Esophagus muscularis mucosa (tissue), 4 donors: ENCODE results near the gene CD82. TPM values are rescaled to one million over a fixed set of nuclear protein-coding genes. Genes with fewer than 3 reads are reported as not detected.

Experiments
- DNase-seq: peaks from one replicate; pipeline ENCODE4 v3.0.0-alpha.2; 2017; ENCODE audit errors: extremely low spot score
- H3K27ac ChIP-seq, 4 donors: fragments of 200-600 bp; sonication (generic); replicated peaks in 1 of 4; 1 replicate in 3 of 4; 2 replicates in 1 of 4; pipeline ENCODE4 v1.5.1; 2016 to 2019; ENCODE audit warnings: mild to moderate bottlenecking in 1 of 4
- H3K27me3 ChIP-seq, 4 donors: fragments of 200-600 bp; sonication (generic); one replicate each; pipeline versions ENCODE4 v1.5.1 to v1.6.0; 2016 to 2019
- H3K36me3 ChIP-seq, 4 donors: fragments of 200-600 bp; sonication (generic); one replicate each; pipeline ENCODE4 v1.5.1; 2016 to 2019
- H3K4me1 ChIP-seq, 4 donors: fragments of 200-600 bp; sonication (generic); one replicate each; pipeline ENCODE4 v1.5.1; 2016 to 2019
- H3K4me3 ChIP-seq, 4 donors: fragments of 200-600 bp; sonication (generic); 1 replicate in 2 of 4; 2 replicates in 2 of 4; pipeline ENCODE4 v1.5.1; 2016 to 2019; ENCODE audit warnings: mild to moderate bottlenecking in 4 of 4, moderate library complexity in 1 of 4
- H3K9me3 ChIP-seq, 4 donors: fragments of 200-600 bp; sonication (generic); 1 replicate in 3 of 4; 2 replicates in 1 of 4; pipeline ENCODE4 v1.5.1; 2016 to 2019
- EP300 ChIP-seq: sonication (generic); formaldehyde crosslinking; IDR thresholded peaks from one replicate; pipeline ENCODE4 v1.6.1; 2017; ENCODE audit warnings: antibody characterized with exemption
- POLR2A ChIP-seq: fragments of 450-650 bp; IDR thresholded peaks from one replicate; pipeline ENCODE4 v1.6.1; 2017; ENCODE audit warnings: antibody characterized with exemption, moderate library complexity, mild to moderate bottlenecking, low read depth
- POLR2AphosphoS5 ChIP-seq, 2 donors: sonication (generic); formaldehyde crosslinking; IDR thresholded peaks; one replicate each; pipeline ENCODE4 v1.6.1; 2017; ENCODE audit warnings: antibody characterized with exemption in 2 of 2
- WGBS: methylation state at CpG from one replicate; pipeline ENCODE4 v1.1.5; 2018; 5-methylcytosine and 5-hydroxymethylcytosine counted together
- intact Hi-C: fragments of 100-400 bp; cut with DNase I; formaldehyde crosslinking; loops from one replicate; pipeline ENCODE4 v1.15.1; 2023
- total RNA-seq, 4 donors: library from RNA; depleted of rRNA; stranded (reverse); fragments of >200 nt; gene quantifications; one replicate each; pipeline versions ENCODE4 v1.1.0 to v1.2.1, GENCODE V29; 2016
- TF ChIP-seq, protein P1 (sequence below), 3 experiments: fragments of 200-600 bp in 2 of 3; fragments of 450-650 bp in 1 of 3; sonication (generic) in 2 of 3; IDR thresholded peaks; one replicate each; pipeline ENCODE4 v1.5.1; 2017 to 2019; ENCODE audit warnings: antibody characterized with exemption in 3 of 3, mild to moderate bottlenecking in 2 of 3, moderate library complexity in 1 of 3

The CD82 gene
- total RNA-seq, 4 donors from 2014 or later: 11.0 to 20.6 (median 16.3) TPM

DNA sequence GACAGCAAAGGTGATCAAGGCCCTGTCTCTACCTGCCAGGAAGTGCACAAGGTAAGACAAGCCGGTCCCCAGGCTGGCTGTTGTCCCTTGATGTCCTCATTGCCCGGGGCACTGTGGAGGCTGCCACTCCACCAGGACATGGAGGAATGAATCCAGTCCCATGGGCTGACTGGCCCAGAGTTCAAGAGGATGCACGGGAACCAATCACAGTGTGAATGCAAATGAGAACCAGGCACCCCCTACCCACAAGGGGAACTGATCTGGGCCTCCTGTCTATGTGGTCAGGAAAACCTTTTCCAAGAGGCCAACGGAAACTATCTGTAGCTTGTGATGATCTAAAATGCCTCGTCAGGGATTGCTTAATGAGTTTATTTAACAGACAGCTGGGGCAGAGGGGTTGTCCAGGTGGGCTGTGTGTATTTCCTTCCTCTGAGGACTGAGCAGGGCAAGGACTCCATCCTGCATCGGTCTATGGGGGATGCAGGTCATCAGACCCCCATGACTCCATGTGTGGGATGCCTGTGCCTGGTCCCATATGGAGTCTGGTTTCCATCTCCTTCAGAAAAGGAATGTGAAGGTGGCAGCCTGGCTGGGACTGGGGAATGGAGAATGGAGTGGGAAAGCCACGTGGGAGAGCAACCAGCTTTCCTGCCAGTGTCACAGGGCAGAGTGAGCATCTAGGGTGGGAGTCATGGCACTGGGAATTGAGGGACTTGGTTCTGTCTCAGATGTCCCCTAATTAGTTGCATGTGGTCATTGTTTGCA, 60.5 kb downstream of the CD82 start:
- intact Hi-C loops: loop anchor here (10.0 kb wide), 1 partner anchor 159 kb away; no protein-coding TSS in a partner anchor
- Histone ChIP-seq H3K27me3 (no peaks in the 10 kb centered on the region), H3K4me3 (no peak overlapping the region), H3K4me1 (peaks cover 46 to 66% (median 59%) of the 10 kb centered on the region in 4 donors), H3K36me3 (no peaks in the 10 kb centered on the region), H3K9me3 (no peaks in the 10 kb centered on the region), H3K27ac (peak overlapping the region in 3 of 4 donors; percentile 69 to 84 (median 79))
- DNase-seq: peak; percentile 90
- TF ChIP-seq, protein P1, sequence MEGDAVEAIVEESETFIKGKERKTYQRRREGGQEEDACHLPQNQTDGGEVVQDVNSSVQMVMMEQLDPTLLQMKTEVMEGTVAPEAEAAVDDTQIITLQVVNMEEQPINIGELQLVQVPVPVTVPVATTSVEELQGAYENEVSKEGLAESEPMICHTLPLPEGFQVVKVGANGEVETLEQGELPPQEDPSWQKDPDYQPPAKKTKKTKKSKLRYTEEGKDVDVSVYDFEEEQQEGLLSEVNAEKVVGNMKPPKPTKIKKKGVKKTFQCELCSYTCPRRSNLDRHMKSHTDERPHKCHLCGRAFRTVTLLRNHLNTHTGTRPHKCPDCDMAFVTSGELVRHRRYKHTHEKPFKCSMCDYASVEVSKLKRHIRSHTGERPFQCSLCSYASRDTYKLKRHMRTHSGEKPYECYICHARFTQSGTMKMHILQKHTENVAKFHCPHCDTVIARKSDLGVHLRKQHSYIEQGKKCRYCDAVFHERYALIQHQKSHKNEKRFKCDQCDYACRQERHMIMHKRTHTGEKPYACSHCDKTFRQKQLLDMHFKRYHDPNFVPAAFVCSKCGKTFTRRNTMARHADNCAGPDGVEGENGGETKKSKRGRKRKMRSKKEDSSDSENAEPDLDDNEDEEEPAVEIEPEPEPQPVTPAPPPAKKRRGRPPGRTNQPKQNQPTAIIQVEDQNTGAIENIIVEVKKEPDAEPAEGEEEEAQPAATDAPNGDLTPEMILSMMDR (IDR thresholded peaks at IDR 0.05): no peak
- TF ChIP-seq POLR2A (no peak), EP300 (no peak), POLR2AphosphoS5 (IDR thresholded peaks at IDR 0.05) (no peak)
- WGBS: 79% methylated on average over 7 of the region's 7 CpGs

DNA sequence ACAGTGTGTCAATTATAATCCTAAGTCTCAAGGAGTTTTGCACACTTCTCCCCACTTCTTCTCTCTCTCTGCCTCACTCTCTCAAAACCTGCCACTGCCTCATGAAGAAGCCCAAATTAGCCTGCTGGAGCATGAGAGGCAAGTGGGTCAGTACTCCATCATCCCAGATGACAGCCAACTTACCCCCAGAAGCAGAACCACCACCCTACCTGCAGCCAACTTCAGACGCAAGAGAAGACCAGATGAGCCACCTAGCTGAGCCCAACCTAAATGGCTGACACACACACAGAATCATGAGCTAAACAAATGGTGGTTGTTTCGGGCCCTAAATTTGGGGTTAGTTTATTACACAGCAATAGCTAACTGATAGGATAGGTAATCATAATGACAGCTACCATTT, 61.2 kb downstream of the CD82 start:
- peaks cover 42 to 60% (median 53%) of the 10 kb centered on the region in 4 donors for H3K4me1 ChIP-seq
- intact Hi-C loops: loop anchor here (10.0 kb wide), 1 partner anchor 158 kb away; no protein-coding TSS in a partner anchor
- no peaks in the 10 kb centered on the region for H3K9me3 ChIP-seq
- H3K4me3 ChIP-seq: no peak overlapping the region
- H3K36me3 ChIP-seq: no peaks in the 10 kb centered on the region
- no peak for TF ChIP-seq POLR2A
- no peak for TF ChIP-seq POLR2AphosphoS5 (IDR thresholded peaks at IDR 0.05)
- peak overlapping the region; percentile 69 to 84 (median 77) for H3K27ac ChIP-seq
- H3K27me3 ChIP-seq: no peaks in the 10 kb centered on the region
- DNase-seq: peak; percentile 74
- WGBS: 100% methylated on average over 2 of the region's 2 CpGs

DNA sequence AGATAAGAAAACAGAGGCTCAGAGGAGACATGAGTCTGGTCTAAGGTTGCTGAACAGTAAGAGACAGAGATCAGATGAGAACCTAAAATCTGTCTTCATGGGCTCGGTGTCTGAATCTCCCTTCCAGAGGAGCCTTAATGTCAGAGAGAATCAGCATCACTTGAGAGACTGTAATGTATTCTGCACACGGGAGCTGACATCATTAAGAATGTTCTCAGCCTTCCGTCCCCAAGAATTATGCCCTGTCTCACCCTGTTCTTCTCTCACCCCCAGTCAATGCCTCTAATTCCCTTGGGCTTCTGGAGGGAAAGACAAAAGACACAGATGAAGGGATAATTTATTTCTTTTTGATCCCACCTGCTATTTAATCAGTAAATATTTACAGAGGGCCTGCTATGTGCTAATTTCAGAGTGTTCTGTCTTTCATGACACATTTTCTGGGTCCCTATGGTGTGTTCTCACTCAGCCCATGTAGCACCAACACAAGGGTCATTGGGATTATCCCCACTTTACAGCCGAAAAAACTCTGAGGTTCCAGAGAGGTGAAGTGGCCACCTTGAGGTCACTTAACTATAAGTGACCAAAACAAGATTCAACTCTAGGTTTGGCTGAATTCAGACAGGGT, 61.8 kb downstream of the CD82 start:
- H3K36me3 ChIP-seq: no peaks in the 10 kb centered on the region
- no peaks in the 10 kb centered on the region for H3K27me3 ChIP-seq
- H3K9me3 ChIP-seq: no peaks in the 10 kb centered on the region
- peaks cover 44 to 66% (median 56%) of the 10 kb centered on the region in 4 donors for H3K4me1 ChIP-seq
- DNase-seq: peak; percentile 60
- no peak overlapping the region for H3K4me3 ChIP-seq
- TF ChIP-seq POLR2A (no peak), POLR2AphosphoS5 (IDR thresholded peaks at IDR 0.05) (peak in 1 of 2 donors; percentile 19), EP300 (no peak)
- TF ChIP-seq, protein P1 (IDR thresholded peaks at IDR 0.05): no peak
- intact Hi-C loops: loop anchor here (10.0 kb wide), 1 partner anchor 158 kb away; no protein-coding TSS in a partner anchor
- WGBS: 37% methylated on average over 4 of the region's 4 CpGs
- peak overlapping the region; percentile 69 to 84 (median 77) for H3K27ac ChIP-seq

DNA sequence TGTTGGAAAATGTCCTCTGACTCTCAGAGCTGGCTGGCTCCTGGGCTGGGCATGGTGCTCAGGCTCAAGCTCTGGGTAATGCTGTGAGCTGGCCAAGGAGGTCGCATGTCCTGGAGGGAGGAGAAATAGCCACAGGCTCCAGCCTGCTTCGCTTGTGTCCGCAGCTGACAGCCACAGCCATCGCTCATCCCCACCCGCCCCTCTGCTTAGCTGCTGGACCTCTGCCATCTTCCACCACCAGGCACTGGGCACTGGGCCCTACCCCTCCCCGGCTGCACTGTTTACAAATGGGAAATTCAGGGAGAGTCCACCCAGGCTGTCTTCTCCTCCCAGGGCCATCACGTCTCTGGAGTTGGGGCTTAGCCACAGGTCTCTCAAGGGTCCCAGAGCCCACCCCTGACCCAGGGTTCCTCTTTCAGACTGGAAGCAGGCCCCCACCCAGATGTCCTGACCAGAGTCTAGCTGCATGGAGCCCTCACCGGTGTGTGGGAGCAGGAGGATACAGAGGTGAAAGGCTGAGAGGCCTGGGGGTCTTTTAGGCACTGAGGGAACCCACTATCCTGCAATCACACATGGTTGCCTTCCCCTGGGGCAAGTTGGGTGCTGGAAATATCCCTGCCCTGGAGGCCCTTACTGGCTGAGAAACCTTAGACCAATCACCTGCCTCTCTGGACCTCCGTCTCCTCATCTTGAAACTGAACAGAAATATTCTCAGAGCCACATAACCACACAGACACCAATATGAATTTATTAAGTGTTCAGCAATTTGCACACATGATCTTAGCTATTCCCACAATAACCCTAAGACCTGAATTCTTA, 62.7 kb downstream of the CD82 start:
- peak; percentile 93 for DNase-seq
- Histone ChIP-seq H3K36me3 (no peaks in the 10 kb centered on the region), H3K9me3 (no peaks in the 10 kb centered on the region), H3K27me3 (no peaks in the 10 kb centered on the region), H3K4me3 (no peak overlapping the region), H3K4me1 (peaks cover 41 to 72% (median 62%) of the 10 kb centered on the region in 4 donors), H3K27ac (peak overlapping the region; percentile 69 to 84 (median 77))
- TF ChIP-seq EP300 (no peak), POLR2AphosphoS5 (IDR thresholded peaks at IDR 0.05) (peak; percentile 66 to 72), POLR2A (no peak)
- TF ChIP-seq, protein P1 (IDR thresholded peaks at IDR 0.05): peak in 1 of 3 experiments; percentile 28
- WGBS: 88% methylated on average over 1 of the region's 9 CpGs
- intact Hi-C loops: loop anchor here (10.0 kb wide), 1 partner anchor 157 kb away; no protein-coding TSS in a partner anchor
